ENCODE measurements around the gene SH3BP5. TPM values are rescaled to one million over a fixed set of nuclear protein-coding genes. Genes with fewer than 3 reads are reported as not detected.
"Not testable (repeated sequence)": the region's sequence is repeated elsewhere in the genome, so short reads cannot be mapped to it uniquely, and the experiment has no call there.

The SH3BP5 gene
- polyA plus RNA-seq, 1 of the 3 experiments (the other 2 are of a cell fraction): 29.5 TPM

DNA sequence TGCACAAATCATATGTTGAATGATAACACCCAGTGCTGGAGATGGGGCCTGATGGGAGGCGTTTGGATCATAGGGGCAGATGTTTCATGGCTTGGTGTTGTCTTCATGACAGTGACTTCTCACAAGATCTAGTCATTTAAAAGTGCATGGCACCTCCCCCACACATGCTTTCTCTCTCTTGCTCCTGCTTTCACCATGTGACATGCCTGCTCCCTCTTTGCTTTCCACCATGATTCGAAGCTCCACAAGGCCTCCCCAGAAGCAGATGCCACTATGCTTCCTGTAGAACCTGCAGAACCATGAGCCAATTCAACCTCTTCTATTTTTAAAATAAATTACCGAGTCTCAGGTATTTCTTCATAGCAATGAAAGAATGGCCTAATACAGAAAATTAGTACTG, 17.8 kb upstream of the SH3BP5 start:
- ChIA-PET CTCF (no interaction called here), POLR2A (no interaction called here)
- Histone ChIP-seq H3K9me2 (no peaks in the 10 kb centered on the region), H3K27me3 (ENCODE audit: insufficient read depth) (no peaks in the 10 kb centered on the region; the same call in 1 of the 2 replicates), H3K4me3 (ENCODE audit: low read depth in 2 of 2, low read length in 1 of 2) (no peak overlapping the region), H3K79me2 (ENCODE audit: insufficient read depth) (no peaks in the 10 kb centered on the region), H2AFZ (ENCODE audit: low read depth) (no peak overlapping the region), H3K36me3 (replicated peaks in 1 of 2; ENCODE audit: control insufficient read depth in 1 of 2, insufficient read depth in 2 of 2, low read length in 1 of 2) (no peaks in the 10 kb centered on the region), H4K20me1 (ENCODE audit: insufficient read depth) (no peaks in the 10 kb centered on the region), H3K4me1 (ENCODE audit: control insufficient read depth in 1 of 2, insufficient read depth in 2 of 2, low read depth in 1 of 2, low read length in 1 of 2) (no peaks in the 10 kb centered on the region), H3K4me2 (no peak overlapping the region), H3F3A (replicated peaks; ENCODE audit: insufficient read depth) (no peaks in the 10 kb centered on the region), H3K9ac (no peak overlapping the region), H3K9me3 (no peaks in the 10 kb centered on the region), H3K27ac (ENCODE audit: low read depth in 2 of 2, low read length in 1 of 2) (no peak overlapping the region)
- WGBS (ENCODE audit: low lambda C conversion rate): 51% methylated on average over 3 of the region's 3 CpGs
- TF ChIP-seq TEAD4 (IDR thresholded peaks at IDR 0.05; ENCODE audit: borderline replicate concordance, insufficient read depth) (no peak), FOXJ3 (CRISPR knock-in tag; IDR thresholded peaks at IDR 0.05) (no peak), NRF1 (IDR thresholded peaks at IDR 0.05; ENCODE audit: low read depth, low read length) (no peak), CHD2 (IDR thresholded peaks at IDR 0.05; ENCODE audit: low read length, partially characterized antibody) (no peak)
- TF ChIP-seq, protein P1, sequence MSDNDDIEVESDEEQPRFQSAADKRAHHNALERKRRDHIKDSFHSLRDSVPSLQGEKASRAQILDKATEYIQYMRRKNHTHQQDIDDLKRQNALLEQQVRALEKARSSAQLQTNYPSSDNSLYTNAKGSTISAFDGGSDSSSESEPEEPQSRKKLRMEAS (IDR thresholded peaks at IDR 0.05; ENCODE audit: low read depth): no peak
- TF ChIP-seq, protein P2, sequence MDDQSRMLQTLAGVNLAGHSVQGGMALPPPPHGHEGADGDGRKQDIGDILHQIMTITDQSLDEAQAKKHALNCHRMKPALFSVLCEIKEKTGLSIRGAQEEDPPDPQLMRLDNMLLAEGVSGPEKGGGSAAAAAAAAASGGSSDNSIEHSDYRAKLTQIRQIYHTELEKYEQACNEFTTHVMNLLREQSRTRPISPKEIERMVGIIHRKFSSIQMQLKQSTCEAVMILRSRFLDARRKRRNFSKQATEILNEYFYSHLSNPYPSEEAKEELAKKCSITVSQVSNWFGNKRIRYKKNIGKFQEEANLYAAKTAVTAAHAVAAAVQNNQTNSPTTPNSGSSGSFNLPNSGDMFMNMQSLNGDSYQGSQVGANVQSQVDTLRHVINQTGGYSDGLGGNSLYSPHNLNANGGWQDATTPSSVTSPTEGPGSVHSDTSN (IDR thresholded peaks at IDR 0.05): no peak
- TF ChIP-seq, protein P3, sequence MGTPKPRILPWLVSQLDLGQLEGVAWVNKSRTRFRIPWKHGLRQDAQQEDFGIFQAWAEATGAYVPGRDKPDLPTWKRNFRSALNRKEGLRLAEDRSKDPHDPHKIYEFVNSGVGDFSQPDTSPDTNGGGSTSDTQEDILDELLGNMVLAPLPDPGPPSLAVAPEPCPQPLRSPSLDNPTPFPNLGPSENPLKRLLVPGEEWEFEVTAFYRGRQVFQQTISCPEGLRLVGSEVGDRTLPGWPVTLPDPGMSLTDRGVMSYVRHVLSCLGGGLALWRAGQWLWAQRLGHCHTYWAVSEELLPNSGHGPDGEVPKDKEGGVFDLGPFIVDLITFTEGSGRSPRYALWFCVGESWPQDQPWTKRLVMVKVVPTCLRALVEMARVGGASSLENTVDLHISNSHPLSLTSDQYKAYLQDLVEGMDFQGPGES (IDR thresholded peaks at IDR 0.05; ENCODE audit: low read depth, low read length): no peak
- DNase-seq: no peak

DNA sequence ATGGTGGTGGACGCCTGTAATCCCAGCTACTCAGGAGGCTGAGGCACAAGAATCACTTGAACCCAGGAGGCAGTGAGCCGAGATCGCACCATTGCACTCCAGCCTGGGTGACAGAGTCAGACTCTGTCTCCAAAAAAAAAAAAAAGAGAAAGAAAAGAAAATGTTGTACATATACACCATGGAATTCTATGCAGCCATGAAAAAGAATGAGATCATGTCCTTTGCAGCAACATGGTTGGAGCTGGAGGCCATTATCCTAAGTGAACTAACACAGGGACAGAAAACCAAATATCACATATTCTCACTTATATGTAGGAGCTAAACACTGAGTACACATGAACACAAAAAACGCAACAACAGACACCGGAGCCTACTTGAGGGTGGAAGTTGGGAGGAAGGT, 17.1 kb upstream of the SH3BP5 start:
- DNase-seq; H2AFZ ChIP-seq (ENCODE audit: low read depth); H3K4me2 ChIP-seq; CTCF ChIA-PET; H3K79me2 ChIP-seq (ENCODE audit: insufficient read depth); H3K36me3 ChIP-seq (replicated peaks in 1 of 2; ENCODE audit: control insufficient read depth in 1 of 2, insufficient read depth in 2 of 2, low read length in 1 of 2); H3K27ac ChIP-seq (ENCODE audit: low read depth in 2 of 2, low read length in 1 of 2); H3K4me1 ChIP-seq (ENCODE audit: control insufficient read depth in 1 of 2, insufficient read depth in 2 of 2, low read depth in 1 of 2, low read length in 1 of 2); H3K9me2 ChIP-seq; H3F3A ChIP-seq (replicated peaks; ENCODE audit: insufficient read depth); H3K4me3 ChIP-seq (ENCODE audit: low read depth in 2 of 2, low read length in 1 of 2); H4K20me1 ChIP-seq (ENCODE audit: insufficient read depth); H3K9ac ChIP-seq; POLR2A ChIA-PET; H3K27me3 ChIP-seq (ENCODE audit: insufficient read depth); H3K9me3 ChIP-seq: not testable (repeated sequence)
- 89% methylated on average over 5 of the region's 5 CpGs for WGBS (ENCODE audit: low lambda C conversion rate)

DNA sequence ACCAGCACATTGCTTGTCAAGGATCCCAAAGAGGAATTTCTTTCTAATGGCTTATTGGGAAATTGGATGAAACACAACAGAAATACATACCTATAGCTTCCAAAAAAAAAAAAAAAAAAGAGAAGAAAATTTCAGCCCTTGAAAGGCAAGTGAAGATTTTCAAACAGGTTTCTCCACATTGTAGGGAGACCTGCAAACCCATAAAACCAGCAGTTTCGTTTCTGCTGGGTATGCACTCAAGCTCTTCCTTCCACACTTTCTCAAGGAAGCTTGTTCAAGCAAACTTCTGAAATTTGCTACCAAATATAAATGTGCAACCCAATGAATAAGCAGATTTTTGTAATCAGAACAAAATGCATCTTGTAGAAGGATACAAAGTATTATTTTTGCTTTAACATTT, 15.9 kb upstream of the SH3BP5 start:
- no peak overlapping the region for H3K9ac ChIP-seq
- no peaks in the 10 kb centered on the region for H3K36me3 ChIP-seq (replicated peaks in 1 of 2; ENCODE audit: control insufficient read depth in 1 of 2, insufficient read depth in 2 of 2, low read length in 1 of 2)
- H3F3A ChIP-seq (replicated peaks; ENCODE audit: insufficient read depth): no peaks in the 10 kb centered on the region
- H3K9me3 ChIP-seq: no peaks in the 10 kb centered on the region
- H3K27me3 ChIP-seq (ENCODE audit: insufficient read depth): no peaks in the 10 kb centered on the region; the same call in 1 of the 2 replicates
- H3K4me1 ChIP-seq (ENCODE audit: control insufficient read depth in 1 of 2, insufficient read depth in 2 of 2, low read depth in 1 of 2, low read length in 1 of 2): no peaks in the 10 kb centered on the region
- H4K20me1 ChIP-seq (ENCODE audit: insufficient read depth): no peaks in the 10 kb centered on the region
- ChIA-PET POLR2A (no interaction called here), CTCF (interaction anchor here (1.1 to 2.1 kb wide), 3 partner anchors 16 to 80 kb away, joined by 3 to 9 read pairs (median 5); partner anchors contain the start of gene SH3BP5)
- H2AFZ ChIP-seq (ENCODE audit: low read depth): no peak overlapping the region
- no peak overlapping the region for H3K27ac ChIP-seq (ENCODE audit: low read depth in 2 of 2, low read length in 1 of 2)
- no peaks in the 10 kb centered on the region for H3K9me2 ChIP-seq
- H3K4me2 ChIP-seq: no peak overlapping the region
- 37% methylated on average over 1 of the region's 1 CpG for WGBS (ENCODE audit: low lambda C conversion rate)
- H3K4me3 ChIP-seq (ENCODE audit: low read depth in 2 of 2, low read length in 1 of 2): no peak overlapping the region
- no peak for DNase-seq
- no peaks in the 10 kb centered on the region for H3K79me2 ChIP-seq (ENCODE audit: insufficient read depth)
- TF ChIP-seq TCF12 (IDR thresholded peaks at IDR 0.05): no peak
- no peak for TF ChIP-seq GABPA (IDR thresholded peaks at IDR 0.05; ENCODE audit: low read depth)
- no peak for TF ChIP-seq JUND (IDR thresholded peaks at IDR 0.05)
- TF ChIP-seq, protein P2 (IDR thresholded peaks at IDR 0.05): no peak
- TF ChIP-seq FOSL2 (IDR thresholded peaks at IDR 0.05; ENCODE audit: borderline replicate concordance, low read depth): no peak
- TF ChIP-seq, protein P4, sequence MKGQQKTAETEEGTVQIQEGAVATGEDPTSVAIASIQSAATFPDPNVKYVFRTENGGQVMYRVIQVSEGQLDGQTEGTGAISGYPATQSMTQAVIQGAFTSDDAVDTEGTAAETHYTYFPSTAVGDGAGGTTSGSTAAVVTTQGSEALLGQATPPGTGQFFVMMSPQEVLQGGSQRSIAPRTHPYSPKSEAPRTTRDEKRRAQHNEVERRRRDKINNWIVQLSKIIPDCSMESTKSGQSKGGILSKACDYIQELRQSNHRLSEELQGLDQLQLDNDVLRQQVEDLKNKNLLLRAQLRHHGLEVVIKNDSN (IDR thresholded peaks at IDR 0.05; ENCODE audit: borderline replicate concordance, low read depth): no peak
- no peak for TF ChIP-seq SIN3A (IDR thresholded peaks at IDR 0.05; ENCODE audit: borderline replicate concordance, low read depth, low read length)
- TF ChIP-seq EZH2phosphoT487 (IDR thresholded peaks at IDR 0.05; ENCODE audit: borderline replicate concordance, low read depth): no peak
